WTC11 (cell line): ENCODE measurements around the gene MRAP. TPM values are rescaled to one million over a fixed set of nuclear protein-coding genes. Genes with fewer than 3 reads are reported as not detected.

ENCODE experiments used
- ATAC-seq: fragments of 200-7000 bp; cut with Tn5 transposase; 2 replicates; pipeline ENCODE4 v1.10.0; 2021; ENCODE audit warnings: mild to moderate bottlenecking, moderate library complexity
- CTCF ChIA-PET: fragments of 300-600 bp; sonication (Branson Sonifier 250); formaldehyde crosslinking; loops from one replicate; lab custom pipeline; 2021; ENCODE audit warnings: antibody characterized with exemption; lab: Charles Lee
- POLR2A ChIA-PET: fragments of 350-600 bp; sonication (Branson Sonifier 250); formaldehyde crosslinking; loops from one replicate; lab custom pipeline; 2021; ENCODE audit warnings: antibody characterized with exemption; lab: Charles Lee
- DNase-seq: peaks from one replicate; pipeline ENCODE4 v3.0.0; 2021; ENCODE audit warnings: low spot score
- H3K27ac Mint-ChIP-seq: 2 replicates; pipeline ENCODE4 v1.8.0; 2021; ENCODE audit warnings: mixed read lengths
- H3K27me3 Mint-ChIP-seq: 2 replicates; pipeline ENCODE4 v1.8.0; 2021; ENCODE audit warnings: low read depth, mild to moderate bottlenecking, moderate library complexity, mixed read lengths
- H3K36me3 Mint-ChIP-seq: 2 replicates; pipeline ENCODE4 v1.8.0; 2021; ENCODE audit warnings: mixed read lengths
- H3K4me1 Mint-ChIP-seq: 2 replicates; pipeline ENCODE4 v1.8.0; 2022; ENCODE audit warnings: mixed read lengths
- H3K4me3 Mint-ChIP-seq: 2 replicates; pipeline ENCODE4 v1.8.0; 2021; ENCODE audit warnings: mild to moderate bottlenecking, moderate library complexity, mixed read lengths
- H3K9me3 Mint-ChIP-seq: 2 replicates; pipeline ENCODE4 v1.8.0; 2021; ENCODE audit warnings: mixed read lengths
- ATF6 ChIP-seq: sonication (generic); formaldehyde crosslinking; IDR thresholded peaks from 2 replicates; pipeline ENCODE4 v1.8.1; 2023; ENCODE audit warnings: mild to moderate bottlenecking, missing genetic modification reagents
- CTCF ChIP-seq: fragments of 200-600 bp; IDR thresholded peaks from 2 replicates; pipeline ENCODE4 v1.8.0; 2022; ENCODE audit warnings: antibody characterized with exemption
- E2F4 ChIP-seq: sonication (generic); formaldehyde crosslinking; IDR thresholded peaks from 2 replicates; pipeline ENCODE4 v1.8.1; 2022; ENCODE audit warnings: low read depth, mild to moderate bottlenecking, moderate library complexity, missing genetic modification reagents, borderline replicate concordance
- E2F5 ChIP-seq: sonication (generic); formaldehyde crosslinking; IDR thresholded peaks from 2 replicates; pipeline ENCODE4 v1.8.1; 2022; ENCODE audit warnings: mild to moderate bottlenecking, moderate library complexity, missing genetic modification reagents
- EMX1 ChIP-seq: fragments of 250-450 bp; sonication (Bioruptor Pico); IDR thresholded peaks from 2 replicates; pipeline ENCODE4 v1.8.0; 2021; ENCODE audit warnings: mild to moderate bottlenecking
- FOXK1 ChIP-seq: sonication (generic); formaldehyde crosslinking; IDR thresholded peaks from 2 replicates; pipeline ENCODE4 v1.8.0; 2022; ENCODE audit warnings: mild to moderate bottlenecking, moderate library complexity, missing genetic modification reagents
- HMGXB4 ChIP-seq: sonication (generic); formaldehyde crosslinking; IDR thresholded peaks from 2 replicates; pipeline ENCODE4 v1.8.1; 2023; ENCODE audit warnings: mild to moderate bottlenecking, moderate library complexity, missing genetic modification reagents
- IRF1 ChIP-seq: sonication (generic); formaldehyde crosslinking; IDR thresholded peaks from 2 replicates; pipeline ENCODE4 v1.8.0; 2023; ENCODE audit warnings: missing genetic modification reagents
- NR1H2 ChIP-seq: sonication (generic); formaldehyde crosslinking; IDR thresholded peaks from 2 replicates; pipeline ENCODE4 v1.9.0; 2021; ENCODE audit warnings: mild to moderate bottlenecking, moderate library complexity, missing genetic modification reagents
- TEAD1 ChIP-seq: sonication (generic); formaldehyde crosslinking; IDR thresholded peaks from 2 replicates; pipeline ENCODE4 v1.8.0; 2022; ENCODE audit warnings: mild to moderate bottlenecking, missing genetic modification reagents
- USF1 ChIP-seq: sonication (generic); formaldehyde crosslinking; IDR thresholded peaks from 2 replicates; pipeline ENCODE4 v1.8.0; 2022; ENCODE audit warnings: mild to moderate bottlenecking, missing genetic modification reagents
- USF2 ChIP-seq: sonication (generic); formaldehyde crosslinking; IDR thresholded peaks from 2 replicates; pipeline ENCODE4 v1.8.1; 2023; ENCODE audit warnings: mild to moderate bottlenecking, missing genetic modification reagents, moderate library complexity
- ZNF281 ChIP-seq: sonication (generic); formaldehyde crosslinking; IDR thresholded peaks from 2 replicates; pipeline ENCODE4 v1.8.0; 2023; ENCODE audit warnings: mild to moderate bottlenecking, missing genetic modification reagents
- ZNF423 ChIP-seq: fragments of 250-450 bp; sonication (Bioruptor Pico); IDR thresholded peaks from 2 replicates; pipeline ENCODE4 v2.1.2; 2022; ENCODE audit warnings: mild to moderate bottlenecking, moderate library complexity
- ZNF532 ChIP-seq: fragments of 250-450 bp; sonication (Bioruptor Pico); IDR thresholded peaks from 2 replicates; pipeline ENCODE4 v1.9.0; 2021; ENCODE audit warnings: mild to moderate bottlenecking, borderline replicate concordance
- total RNA-seq: library from RNA; stranded (reverse); gene quantifications from 3 replicates; pipeline ENCODE4 v1.2.3, GENCODE V29; 2021

MRAP gene
- total RNA-seq, 1 experiment from 2014 or later: not detected

GRCh38 chr21:32306021-32306780, 7.5 kb downstream of the MRAP start:
- peak overlapping the region; percentile 8; the same call in 1 of the 2 replicates for H3K4me3 Mint-ChIP-seq
- peaks cover 16% of the 10 kb centered on the region for H3K4me1 Mint-ChIP-seq
- CTCF ChIA-PET: interaction anchor here (0.5 to 2.4 kb wide), 37 partner anchors 8 to 461 kb away, joined by 3 to 16 read pairs (median 4); partner anchors contain the start of genes CFAP298, MIS18A and URB1
- ATAC-seq (peak; percentile 98), DNase-seq (peak; percentile 91)
- POLR2A ChIA-PET: no interaction called here
- H3K27me3 Mint-ChIP-seq: no peaks in the 10 kb centered on the region
- peak overlapping the region; percentile 54 for H3K27ac Mint-ChIP-seq
- H3K36me3 Mint-ChIP-seq: peaks cover 17% of the 10 kb centered on the region
- 0 out of 2 replicates have a peak, but pooled peaks cover 2% of the 10 kb centered on the region for H3K9me3 Mint-ChIP-seq
- TF ChIP-seq IRF1 (CRISPR knock-in tag) (no peak), EMX1 (no peak), TEAD1 (no peak), ATF6 (CRISPR knock-in tag) (no peak), FOXK1 (CRISPR knock-in tag) (no peak), USF1 (CRISPR knock-in tag) (no peak), CTCF (peak; percentile 74), NR1H2 (CRISPR knock-in tag) (no peak), ZNF281 (CRISPR knock-in tag) (no peak), ZNF423 (peak; percentile 80), ZNF532 (no peak), HMGXB4 (CRISPR knock-in tag) (peak; percentile 32; the same call in 1 of the 2 replicates), E2F5 (CRISPR knock-in tag) (no peak), USF2 (CRISPR knock-in tag) (no peak), E2F4 (CRISPR knock-in tag) (no peak)
